Loucy (cell line): ENCODE results near the gene LYVE1.

Experiments used
- H2AFZ ChIP-seq: fragments of 200-600 bp; sonication (generic); 2 replicates; pipeline ENCODE4 v1.6.0; 2016; ENCODE audit warnings: antibody characterized with exemption, mild to moderate bottlenecking, low read length, moderate library complexity
- H3F3A ChIP-seq: fragments of 200-600 bp; 2 replicates; pipeline ENCODE4 v1.6.0; 2016; ENCODE audit warnings: antibody characterized with exemption, low read depth, mild to moderate bottlenecking
- H3K27me3 ChIP-seq: fragments of 200-600 bp; sonication (generic); 2 replicates; pipeline ENCODE4 v1.6.1; 2014; ENCODE audit warnings: low read length, mild to moderate bottlenecking; ENCODE audit not compliant: insufficient read depth, poor library complexity, severe bottlenecking
- H3K36me3 ChIP-seq: fragments of 200-600 bp; sonication (generic); 2 replicates; pipeline ENCODE4 v1.6.1; 2016; ENCODE audit warnings: low read length; ENCODE audit not compliant: insufficient read depth
- H3K4me1 ChIP-seq: fragments of 200-600 bp; sonication (generic); 2 replicates; pipeline ENCODE4 v1.5.1; 2014; ENCODE audit warnings: low read length, mild to moderate bottlenecking; ENCODE audit not compliant: insufficient read depth, poor library complexity, severe bottlenecking
- H3K4me2 ChIP-seq: fragments of 200-600 bp; sonication (generic); 2 replicates; pipeline ENCODE4 v1.6.0; 2014; ENCODE audit warnings: antibody characterized with exemption, low read length, low read depth, mild to moderate bottlenecking; ENCODE audit not compliant: poor library complexity, severe bottlenecking
- H3K4me3 ChIP-seq: fragments of 200-600 bp; sonication (generic); 2 replicates; pipeline ENCODE4 v1.5.1; 2014; ENCODE audit warnings: low read length, mild to moderate bottlenecking, mixed read lengths; ENCODE audit not compliant: poor library complexity, severe bottlenecking
- H3K79me2 ChIP-seq: fragments of 200-600 bp; sonication (generic); 2 replicates; pipeline ENCODE4 v1.6.1; 2014; ENCODE audit warnings: low read length; ENCODE audit not compliant: insufficient read depth
- H3K9ac ChIP-seq: fragments of 200-600 bp; sonication (generic); 2 replicates; pipeline ENCODE4 v1.6.0; 2014; ENCODE audit warnings: mild to moderate bottlenecking, low read depth, low read length, moderate library complexity; ENCODE audit not compliant: poor library complexity, severe bottlenecking
- H3K9me2 ChIP-seq: fragments of 200-600 bp; sonication (generic); replicated peaks from 2 replicates; pipeline ENCODE4 v1.6.1; 2016; ENCODE audit warnings: low read depth, low read length, mixed read lengths
- H3K9me3 ChIP-seq: fragments of 200-600 bp; sonication (generic); 2 replicates; pipeline ENCODE4 v1.6.1; 2014; ENCODE audit warnings: mild to moderate bottlenecking, antibody characterized with exemption, low read length, low read depth; ENCODE audit not compliant: insufficient read depth
- H4K20me1 ChIP-seq: fragments of 200-600 bp; sonication (generic); 2 replicates; pipeline ENCODE4 v1.6.0; 2014; ENCODE audit warnings: antibody characterized with exemption, low read length, mild to moderate bottlenecking; ENCODE audit not compliant: insufficient read depth, poor library complexity, severe bottlenecking
- CTCF ChIP-seq: fragments of 200-600 bp; sonication (generic); conservative IDR thresholded peaks from 2 replicates; pipeline ENCODE4 v1.5.1; 2014; ENCODE audit warnings: mild to moderate bottlenecking, antibody characterized with exemption, low read length
- EZH2phosphoT487 ChIP-seq: fragments of 200-600 bp; IDR thresholded peaks from 2 replicates; pipeline ENCODE4 v1.6.1; 2018; ENCODE audit warnings: antibody characterized with exemption, mild to moderate bottlenecking, moderate library complexity, borderline replicate concordance

Gene LYVE1

GRCh38 chr11:10564696-10565318 is 3.7 kb downstream of the LYVE1 start:
- peaks cover 4% of the 10 kb centered on the region for H3K4me1 ChIP-seq
- H3K79me2 ChIP-seq, result no peaks in the 10 kb centered on the region
- no peaks in the 10 kb centered on the region for H4K20me1 ChIP-seq
- no peaks in the 10 kb centered on the region for H3K27me3 ChIP-seq
- no peak overlapping the region for H3K9ac ChIP-seq
- no peaks in the 10 kb centered on the region for H3F3A ChIP-seq
- H3K9me3 ChIP-seq, result no peaks in the 10 kb centered on the region
- peak; percentile 68 for TF ChIP-seq CTCF
- no peak for TF ChIP-seq EZH2phosphoT487
- no peak overlapping the region for H3K4me3 ChIP-seq
- no peak overlapping the region for H3K4me2 ChIP-seq
- H3K9me2 ChIP-seq, result no peaks in the 10 kb centered on the region
- H3K36me3 ChIP-seq, result no peaks in the 10 kb centered on the region
- H2AFZ ChIP-seq, result no peak overlapping the region

- Histone ChIP-seq H3K4me2 (no peak overlapping the region), H3K9ac (no peak overlapping the region), H3K9me2 (no peaks in the 10 kb centered on the region), H3K27me3 (no peaks in the 10 kb centered on the region), H3K9me3 (no peaks in the 10 kb centered on the region), H3F3A (no peaks in the 10 kb centered on the region), H4K20me1 (no peaks in the 10 kb centered on the region), H3K79me2 (no peaks in the 10 kb centered on the region), H3K4me3 (no peak overlapping the region), H3K4me1 (peaks cover 4% of the 10 kb centered on the region), H2AFZ (no peak overlapping the region), H3K36me3 (no peaks in the 10 kb centered on the region)
- TF ChIP-seq EZH2phosphoT487 (no peak), CTCF (no peak)
Measured at GRCh38 chr11:10564030-10564429, 4.4 kb downstream of the LYVE1 start.

- Histone ChIP-seq H3K4me3 (no peak overlapping the region), H3K9me3 (no peaks in the 10 kb centered on the region), H3K79me2 (no peaks in the 10 kb centered on the region), H3K9me2 (no peaks in the 10 kb centered on the region), H4K20me1 (no peaks in the 10 kb centered on the region), H3K4me1 (peaks cover 4% of the 10 kb centered on the region), H3K4me2 (no peak overlapping the region), H3K9ac (no peak overlapping the region), H2AFZ (no peak overlapping the region), H3K27me3 (no peaks in the 10 kb centered on the region), H3K36me3 (no peaks in the 10 kb centered on the region), H3F3A (no peaks in the 10 kb centered on the region)
- TF ChIP-seq CTCF (no peak), EZH2phosphoT487 (no peak)
Measured at GRCh38 chr11:10561947-10562346, 6.5 kb downstream of the LYVE1 start.
